GM10847 (cell line): ENCODE measurements around the gene CYP2S1.

Experiments used
- POLR2A ChIP-seq: IDR thresholded peaks from 2 replicates; pipeline ENCODE4 v1.6.1; 2011; ENCODE audit not compliant: insufficient read length; ENCODE audit errors: extremely low read depth

Gene CYP2S1

GRCh38 chr19:41235480-41235879, 42.5 kb downstream of the CYP2S1 start:
- no peak for TF ChIP-seq POLR2A

GRCh38 chr19:41238244-41238643, 45.2 kb downstream of the CYP2S1 start:
- TF ChIP-seq POLR2A = no peak

GRCh38 chr19:41239363-41239762, 46.3 kb downstream of the CYP2S1 start:
- no peak for TF ChIP-seq POLR2A

DNA sequence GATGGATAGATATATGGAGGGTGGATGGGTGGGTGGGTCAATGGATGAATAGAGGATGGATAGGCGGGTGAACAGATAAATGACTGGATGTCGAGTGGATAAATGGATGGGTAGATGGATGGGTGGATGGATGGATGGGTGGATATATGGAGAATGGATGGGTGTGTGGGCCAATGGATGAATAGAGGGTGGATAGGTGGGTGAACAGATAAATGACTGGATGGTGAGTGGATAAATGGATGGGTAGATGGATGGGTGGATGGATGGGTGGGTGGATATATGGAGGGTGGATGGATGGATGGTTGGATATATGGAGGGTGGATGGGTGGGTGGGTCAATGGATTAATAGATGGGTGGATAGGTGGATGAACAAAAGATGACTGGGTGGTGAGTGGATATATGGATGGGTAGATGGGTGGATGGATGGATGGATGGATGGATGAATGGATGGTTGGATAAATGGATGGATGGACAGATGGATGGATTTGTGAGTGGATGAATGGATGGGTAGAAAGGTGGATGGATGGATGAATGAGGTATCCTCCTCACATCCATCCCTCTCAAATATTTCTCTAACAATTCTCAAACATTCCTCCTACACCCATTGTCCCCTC, 47.0 kb downstream of the CYP2S1 start:
- TF ChIP-seq POLR2A = no peak

- no peak for TF ChIP-seq POLR2A
Measured at GRCh38 chr19:41241859-41242258, 48.8 kb downstream of the CYP2S1 start.

DNA sequence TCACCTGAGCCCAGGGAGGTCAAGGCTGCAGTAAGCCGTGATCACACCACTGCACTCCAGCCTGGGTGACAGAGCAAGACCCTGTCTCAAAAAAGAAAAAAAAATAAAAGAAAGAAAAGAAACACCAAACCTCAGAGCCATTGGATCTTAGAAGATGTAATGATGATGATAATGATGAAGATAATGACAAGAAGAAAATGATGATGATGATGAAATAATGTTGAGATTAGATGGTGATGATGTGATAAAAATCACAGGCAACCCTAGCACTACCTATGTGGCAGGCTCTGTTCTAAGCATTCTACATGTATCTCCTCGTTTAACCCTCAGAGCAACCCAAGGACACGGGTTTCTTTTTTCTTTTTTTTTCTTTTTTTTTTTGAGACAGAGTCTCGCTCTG, 51.1 kb downstream of the CYP2S1 start:
- no peak for TF ChIP-seq POLR2A

DNA sequence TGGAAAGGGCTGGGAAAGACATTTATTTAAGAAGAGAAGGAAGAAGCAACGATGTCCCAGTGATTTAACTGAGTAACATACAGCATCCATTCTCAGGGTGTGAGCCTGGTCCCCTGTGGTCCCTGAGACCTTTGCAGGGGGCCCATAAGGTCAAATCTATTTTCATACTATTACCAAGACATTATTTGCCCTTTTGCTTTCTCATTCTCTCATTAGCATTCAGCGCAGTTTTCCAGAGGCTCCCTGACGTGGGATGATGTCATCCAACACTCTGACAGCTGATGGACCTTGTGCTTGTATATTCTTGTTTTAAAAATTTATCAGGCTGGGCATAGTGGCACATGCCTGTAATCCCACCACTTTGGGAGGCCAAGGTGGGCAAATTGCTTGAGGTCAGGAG, 52.8 kb downstream of the CYP2S1 start:
- TF ChIP-seq POLR2A = no peak

GRCh38 chr19:41248895-41249294, 55.9 kb downstream of the CYP2S1 start:
- no peak for TF ChIP-seq POLR2A

DNA sequence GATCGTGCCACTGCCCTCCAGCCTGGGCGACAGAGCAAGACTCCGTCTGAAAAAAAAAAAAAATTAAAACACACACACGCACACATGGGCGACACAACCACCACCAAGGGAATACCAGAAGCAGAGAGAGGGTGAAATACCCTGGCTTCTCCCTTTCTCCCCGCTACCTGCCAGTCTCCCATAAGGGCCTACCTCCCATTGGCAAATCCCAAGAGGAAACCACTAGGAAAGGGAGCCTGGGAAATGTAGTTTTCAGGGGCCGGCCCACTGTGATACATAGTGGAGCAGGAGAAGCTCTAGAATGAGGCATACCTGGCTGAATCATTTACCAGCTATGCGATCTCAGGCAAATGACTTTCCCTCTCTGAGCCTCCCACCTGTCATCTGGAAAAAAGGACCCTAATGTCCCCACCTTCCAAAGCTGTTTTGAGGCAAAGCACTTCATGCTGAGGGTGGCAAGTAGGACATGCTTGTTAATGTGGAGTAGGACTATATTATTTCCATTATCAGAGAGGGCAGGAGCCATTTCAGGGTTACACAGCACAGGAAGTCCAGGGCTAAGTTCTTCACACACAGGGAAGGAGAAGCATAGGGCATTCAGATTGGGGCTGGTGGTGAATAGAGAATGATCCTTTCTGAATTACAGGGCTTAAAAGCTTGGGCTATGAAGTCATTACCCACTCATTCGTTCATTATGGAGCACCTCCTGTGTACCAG, 56.8 kb downstream of the CYP2S1 start:
- no peak for TF ChIP-seq POLR2A

DNA sequence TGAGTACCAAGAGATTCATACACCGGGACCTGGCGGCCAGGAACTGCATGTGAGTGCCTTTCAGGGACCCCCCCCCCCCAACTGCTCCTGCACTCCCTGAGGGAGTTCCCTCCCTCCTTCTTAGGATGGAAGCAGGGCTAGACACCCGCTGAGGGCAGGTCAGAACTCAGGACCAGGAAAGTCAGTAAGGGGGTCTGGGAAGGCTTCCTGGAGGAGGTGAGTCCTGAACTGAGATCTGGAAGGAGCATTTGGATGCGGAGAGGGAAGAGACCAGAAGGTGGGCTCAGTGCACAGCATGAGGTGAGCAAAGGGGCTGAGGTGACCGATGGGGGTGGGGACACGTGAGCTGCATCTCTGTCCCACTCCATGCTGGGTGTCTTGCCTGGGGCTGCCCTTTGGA, 60.6 kb downstream of the CYP2S1 start:
- TF ChIP-seq POLR2A = no peak

DNA sequence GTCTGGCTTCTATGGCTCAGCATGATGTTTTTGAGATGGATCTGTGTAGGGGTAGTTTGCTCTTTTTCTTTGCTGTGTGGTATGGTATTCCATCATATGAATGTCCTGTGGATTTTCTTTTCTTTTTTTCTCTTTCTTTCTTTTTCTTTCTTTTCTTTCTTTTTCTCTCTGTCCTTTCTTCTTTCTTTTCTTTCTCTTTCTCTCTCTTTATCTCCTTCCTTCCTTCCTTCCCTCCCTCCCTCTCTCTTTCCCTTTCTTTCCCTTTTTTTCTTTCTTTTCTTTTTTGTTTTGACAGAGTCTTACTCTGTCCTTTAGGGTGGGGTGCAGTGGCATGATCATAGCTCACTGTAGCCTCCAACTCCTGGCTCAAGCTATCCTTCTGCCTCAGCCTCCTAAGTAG, 62.2 kb downstream of the CYP2S1 start:
- no peak for TF ChIP-seq POLR2A
